ENCODE data around the gene PGBD1.

PGBD1 gene

GRCh38 chr6:28257042-28257441, 24.3 kb upstream of the PGBD1 start:
- no peak overlapping the region for H3K4me3 ChIP-seq (ENCODE audit: low read length)
- DNase-seq (ENCODE audit: low read depth) = no peak
- TF ChIP-seq CTCF (IDR thresholded peaks at IDR 0.05; ENCODE audit: insufficient read depth, low read depth, low read length, missing control alignments) = no peak

DNA sequence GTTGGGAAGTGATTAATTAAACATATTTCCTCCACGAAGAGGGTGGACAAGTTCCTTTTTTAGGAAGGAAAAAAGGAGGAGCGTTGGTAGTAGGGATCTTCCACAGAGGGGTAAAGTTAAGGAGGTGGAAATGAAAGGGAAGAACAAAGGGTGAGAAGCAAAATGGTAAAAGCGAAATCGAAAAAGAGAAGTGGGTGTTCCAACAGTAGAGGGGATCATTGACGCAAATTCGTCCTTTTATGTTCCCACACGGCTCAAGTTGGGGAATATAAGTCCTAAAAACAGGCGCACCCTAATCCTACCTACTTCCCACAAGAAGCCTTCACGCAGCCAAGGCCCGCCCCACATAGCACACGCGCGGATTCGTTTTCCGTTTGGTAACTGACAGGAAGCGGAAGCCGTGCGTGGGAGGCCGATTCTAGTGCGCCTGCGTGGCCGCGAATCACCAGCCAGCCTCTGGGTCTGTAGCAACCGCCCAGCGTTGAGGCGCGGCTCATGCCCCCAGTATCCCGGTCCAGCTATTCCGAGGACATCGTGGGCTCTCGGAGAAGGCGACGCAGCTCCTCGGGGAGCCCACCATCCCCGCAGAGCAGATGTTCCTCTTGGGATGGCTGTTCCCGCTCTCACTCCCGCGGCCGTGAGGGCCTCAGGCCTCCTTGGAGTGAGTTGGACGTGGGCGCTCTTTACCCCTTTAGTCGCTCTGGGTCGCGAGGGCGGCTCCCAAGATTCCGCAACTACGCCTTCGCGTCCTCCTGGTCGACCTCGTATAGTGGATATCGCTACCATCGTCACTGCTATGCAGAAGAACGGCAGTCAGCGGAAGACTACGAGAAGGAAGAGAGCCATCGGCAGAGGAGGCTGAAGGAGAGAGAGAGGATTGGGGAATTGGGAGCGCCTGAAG, 22.2 kb upstream of the PGBD1 start, which contains the start of gene NKAPL:
TSS of gene NKAPL (plus strand) at position 421 of the 901 bp plus-strand sequence. CDS start at position 496, 75 bp downstream.
- no peak for TF ChIP-seq CTCF (IDR thresholded peaks at IDR 0.05; ENCODE audit: insufficient read depth, low read depth, low read length, missing control alignments)
- peak; percentile 64 for DNase-seq (ENCODE audit: low read depth)
- peak within 1 kb of the TSS; percentile 51 for H3K4me3 ChIP-seq (ENCODE audit: low read length)

DNA sequence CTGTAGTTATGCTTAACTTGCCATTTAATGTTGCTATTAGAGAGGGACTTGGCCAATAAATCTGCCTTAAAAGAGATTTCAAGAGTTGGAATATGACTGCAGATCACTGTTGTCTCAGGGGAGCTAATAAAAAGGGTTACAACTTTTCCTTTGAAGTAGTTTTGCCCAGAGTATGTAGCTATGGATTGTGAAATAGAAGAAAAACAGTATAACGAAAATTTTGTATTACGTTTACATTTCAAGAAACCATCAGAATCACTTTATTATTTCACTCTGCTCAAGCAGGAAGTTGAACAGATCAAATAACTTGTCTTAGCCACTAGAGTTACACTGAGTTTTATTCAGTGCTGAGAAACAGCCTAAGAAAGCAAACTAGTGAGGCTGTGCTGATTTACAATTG, 17.4 kb upstream of the PGBD1 start:
- TF ChIP-seq CTCF (IDR thresholded peaks at IDR 0.05; ENCODE audit: insufficient read depth, low read depth, low read length, missing control alignments) = no peak
- no peak for DNase-seq (ENCODE audit: low read depth)

DNA sequence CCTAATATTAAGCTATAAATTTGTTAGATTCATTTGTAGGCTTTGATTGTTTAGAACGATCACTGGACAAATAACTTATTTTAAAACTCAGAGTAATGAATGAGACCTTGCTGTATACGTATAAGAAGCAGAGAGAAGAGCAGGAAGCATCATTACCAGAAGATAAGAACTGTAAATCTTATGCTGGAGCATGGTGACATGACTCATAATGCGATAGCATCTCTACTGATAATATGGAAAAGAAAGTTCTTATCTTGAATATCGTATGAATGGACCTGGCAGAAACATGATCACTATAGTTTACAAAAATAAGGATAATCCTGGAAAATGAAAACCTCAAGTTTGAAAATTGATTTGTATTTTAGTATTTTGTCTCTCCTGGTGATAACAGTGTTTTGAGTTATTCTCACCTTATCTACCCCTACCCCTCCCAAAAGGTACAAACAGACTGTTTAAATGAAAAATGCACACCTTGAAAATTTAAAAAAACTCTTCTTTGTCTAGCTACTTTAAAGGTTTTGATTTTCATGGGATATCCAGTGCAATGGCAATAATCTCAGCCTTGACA, 16.5 kb upstream of the PGBD1 start:
- H3K4me3 ChIP-seq (ENCODE audit: low read length) = no peak overlapping the region
- DNase-seq (ENCODE audit: low read depth) = no peak
- TF ChIP-seq CTCF (IDR thresholded peaks at IDR 0.05; ENCODE audit: insufficient read depth, low read depth, low read length, missing control alignments) = no peak

More for the DNA sequence above, 17.4 kb upstream of the PGBD1 start:
- no peak overlapping the region for H3K4me3 ChIP-seq (ENCODE audit: low read length)

GRCh38 chr6:28266563-28266961, 14.8 kb upstream of the PGBD1 start:
- no peak for DNase-seq (ENCODE audit: low read depth)
- TF ChIP-seq CTCF (IDR thresholded peaks at IDR 0.05; ENCODE audit: insufficient read depth, low read depth, low read length, missing control alignments) = no peak
- H3K4me3 ChIP-seq (ENCODE audit: low read length) = peak overlapping the region; percentile 81

DNA sequence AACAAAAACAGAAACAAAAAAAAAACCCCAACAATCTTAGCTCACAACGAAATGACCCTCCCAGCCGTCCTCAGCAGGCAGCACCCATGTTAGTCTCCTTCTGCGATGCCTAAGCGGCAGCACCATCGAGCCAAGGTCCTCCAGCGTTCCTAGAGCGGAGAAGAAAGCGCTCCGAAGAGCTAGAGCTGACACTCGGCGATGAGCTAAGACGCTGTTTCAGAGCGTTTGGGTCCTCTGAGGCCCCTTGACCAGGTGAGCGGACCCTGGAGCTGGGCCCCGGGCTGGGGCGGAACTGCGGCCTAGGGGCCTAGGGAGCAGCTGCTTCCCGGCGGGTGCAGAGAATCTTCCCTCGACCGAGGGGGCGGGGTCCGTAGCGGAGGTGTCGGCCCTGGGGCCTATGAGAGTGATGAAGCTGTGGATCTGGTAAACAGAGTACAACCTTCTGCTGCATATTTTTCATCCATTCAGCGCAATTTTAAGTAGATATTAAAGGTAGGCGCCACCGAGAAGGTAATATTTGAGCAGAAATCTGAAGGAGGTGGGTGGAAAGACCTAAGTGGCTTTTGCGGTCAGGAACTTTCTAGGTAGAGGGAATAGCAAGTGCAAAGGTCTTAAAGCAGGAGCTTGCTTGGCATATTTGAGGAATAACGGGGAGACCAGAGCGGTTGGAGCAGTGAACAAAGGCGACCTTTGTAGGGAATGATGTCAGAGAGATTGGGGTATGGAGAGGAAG, 14.2 kb upstream of the PGBD1 start, which contains the start of gene ZSCAN26:
TSS of gene ZSCAN26 (plus strand) at position 182 of the 733 bp plus-strand sequence. CDS start 4,777 bp downstream, outside the sequence.
- peak within 1 kb of the TSS; percentile 81 for H3K4me3 ChIP-seq (ENCODE audit: low read length)
- DNase-seq (ENCODE audit: low read depth) = peak; percentile 89
- TF ChIP-seq CTCF (IDR thresholded peaks at IDR 0.05; ENCODE audit: insufficient read depth, low read depth, low read length, missing control alignments) = no peak
